HEK293 (cell line): Measurements from ENCODE around the gene FAM240A.

Source experiments
- CTCF ChIA-PET: fragments of 350-600 bp; formaldehyde crosslinking; extraction: SDS; loops from one replicate; lab custom pipeline; 2021; ENCODE audit warnings: antibody characterized with exemption; lab: Yijun Ruan, JAX
- POLR2A ChIA-PET: fragments of 300-600 bp; formaldehyde crosslinking; extraction: SDS; loops from one replicate; lab custom pipeline; 2020; ENCODE audit warnings: antibody characterized with exemption, inconsistent platforms; lab: Yijun Ruan, JAX
- H3K27ac ChIP-seq: fragments of 200-500 bp; sonication (Bioruptor generic); 2 replicates; pipeline ENCODE4 v1.5.1; 2014; ENCODE audit warnings: low read depth, low read length, control low read depth, inconsistent platforms; ENCODE audit errors: extremely low read depth
- H3K36me3 ChIP-seq, 2 experiments: fragments of 200-500 bp in 1 of 2; sonication (Bioruptor generic) in 1 of 2; 1 replicate in 1 of 2; 2 replicates in 1 of 2; pipeline ENCODE4 v1.5.1; 2014 to 2017; ENCODE audit warnings: inconsistent platforms in 2 of 2, low read length in 2 of 2; ENCODE audit not compliant: control insufficient read depth in 2 of 2, insufficient read depth in 1 of 2
- H3K4me1 ChIP-seq: fragments of 200-500 bp; sonication (Bioruptor generic); 2 replicates; pipeline ENCODE4 v1.5.1; 2014; ENCODE audit warnings: mild to moderate bottlenecking, low read length, inconsistent platforms; ENCODE audit not compliant: control insufficient read depth, insufficient read depth
- H3K4me3 ChIP-seq: 2 replicates; pipeline ENCODE4 v1.5.1; 2011; ENCODE audit warnings: low read depth, mild to moderate bottlenecking, control low read depth, low read length, moderate library complexity
- H3K9me3 ChIP-seq: fragments of 200-500 bp; sonication (Bioruptor generic); 2 replicates; pipeline ENCODE4 v1.5.1; 2014; ENCODE audit warnings: low read depth, low read length, inconsistent platforms; ENCODE audit not compliant: control insufficient read depth, insufficient read depth
- GLI2 ChIP-seq: fragments of 450-650 bp; formaldehyde crosslinking; IDR thresholded peaks from 2 replicates; pipeline ENCODE4; 2017; ENCODE audit warnings: missing biosample characterization, missing genetic modification characterization, low read depth, borderline replicate concordance
- KLF10 ChIP-seq: fragments of 450-650 bp; IDR thresholded peaks from 2 replicates; pipeline ENCODE4 v1.5.1; 2018; ENCODE audit warnings: missing biosample characterization, mild to moderate bottlenecking, missing genetic modification characterization
- KLF7 ChIP-seq: fragments of 450-650 bp; formaldehyde crosslinking; IDR thresholded peaks from 2 replicates; pipeline ENCODE4 v1.5.1; 2016; ENCODE audit warnings: missing biosample characterization, missing genetic modification characterization, borderline replicate concordance
- SP2 ChIP-seq: fragments of 450-650 bp; formaldehyde crosslinking; IDR thresholded peaks from 2 replicates; pipeline ENCODE4 v1.5.1; 2016; ENCODE audit warnings: missing biosample characterization, missing genetic modification characterization
- ZBTB48 ChIP-seq: fragments of 450-650 bp; formaldehyde crosslinking; IDR thresholded peaks from 2 replicates; pipeline ENCODE4 v1.5.1; 2016; ENCODE audit warnings: missing biosample characterization, missing genetic modification characterization
- ZFHX2 ChIP-seq: fragments of 450-650 bp; formaldehyde crosslinking; conservative IDR thresholded peaks from 2 replicates; pipeline ENCODE4 v1.5.1; 2016; ENCODE audit warnings: missing biosample characterization, missing genetic modification characterization
- ZNF350 ChIP-seq: fragments of 450-650 bp; formaldehyde crosslinking; IDR thresholded peaks from 2 replicates; pipeline ENCODE4 v1.5.0; 2017; ENCODE audit warnings: missing biosample characterization, mild to moderate bottlenecking, missing genetic modification characterization
- ZNF394 ChIP-seq: fragments of 450-650 bp; formaldehyde crosslinking; IDR thresholded peaks from 2 replicates; pipeline ENCODE4 v1.5.1; 2016; ENCODE audit warnings: missing biosample characterization, missing genetic modification characterization, mild to moderate bottlenecking, moderate library complexity, borderline replicate concordance
- ZNF449 ChIP-seq: fragments of 450-650 bp; formaldehyde crosslinking; IDR thresholded peaks from 2 replicates; pipeline ENCODE4 v1.5.1; 2017; ENCODE audit warnings: missing biosample characterization, mild to moderate bottlenecking, missing genetic modification characterization, moderate library complexity
- ZNF555 ChIP-seq: fragments of 450-650 bp; formaldehyde crosslinking; conservative IDR thresholded peaks from 2 replicates; pipeline ENCODE4 v1.5.1; 2017; ENCODE audit warnings: missing biosample characterization, mild to moderate bottlenecking, missing genetic modification characterization, inconsistent platforms
- ZNF571 ChIP-seq: fragments of 450-650 bp; formaldehyde crosslinking; IDR thresholded peaks from 2 replicates; pipeline ENCODE4 v1.5.0; 2017; ENCODE audit warnings: missing biosample characterization, missing genetic modification characterization
- ZNF692 ChIP-seq: fragments of 450-650 bp; formaldehyde crosslinking; IDR thresholded peaks from 2 replicates; pipeline ENCODE4 v1.5.1; 2016; ENCODE audit warnings: missing biosample characterization, missing genetic modification characterization
- ZNF701 ChIP-seq: fragments of 450-650 bp; formaldehyde crosslinking; IDR thresholded peaks from 2 replicates; pipeline ENCODE4 v1.5.1; 2016; ENCODE audit warnings: missing biosample characterization, missing genetic modification characterization
- ZSCAN30 ChIP-seq: fragments of 450-650 bp; IDR thresholded peaks from 2 replicates; pipeline ENCODE4 v1.5.1; 2018; ENCODE audit warnings: missing biosample characterization, mild to moderate bottlenecking, missing genetic modification characterization, moderate library complexity
- TF ChIP-seq, protein P1 (sequence below): fragments of 450-650 bp; formaldehyde crosslinking; IDR thresholded peaks from 2 replicates; pipeline ENCODE4 v1.5.1; 2016; ENCODE audit warnings: missing biosample characterization, missing genetic modification characterization
- TF ChIP-seq, protein P2 (sequence below): fragments of 450-650 bp; formaldehyde crosslinking; IDR thresholded peaks from 2 replicates; pipeline ENCODE4 v1.5.1; 2016; ENCODE audit warnings: missing biosample characterization, missing genetic modification characterization
- TF ChIP-seq, protein P3 (sequence below): fragments of 450-650 bp; formaldehyde crosslinking; IDR thresholded peaks from 2 replicates; pipeline ENCODE4 v1.5.1; 2016; ENCODE audit warnings: missing biosample characterization, missing genetic modification characterization
- TF ChIP-seq, protein P4 (sequence below): fragments of 450-650 bp; IDR thresholded peaks from 2 replicates; pipeline ENCODE4 v1.5.1; 2018; ENCODE audit warnings: missing biosample characterization, missing genetic modification characterization

The FAM240A gene

DNA sequence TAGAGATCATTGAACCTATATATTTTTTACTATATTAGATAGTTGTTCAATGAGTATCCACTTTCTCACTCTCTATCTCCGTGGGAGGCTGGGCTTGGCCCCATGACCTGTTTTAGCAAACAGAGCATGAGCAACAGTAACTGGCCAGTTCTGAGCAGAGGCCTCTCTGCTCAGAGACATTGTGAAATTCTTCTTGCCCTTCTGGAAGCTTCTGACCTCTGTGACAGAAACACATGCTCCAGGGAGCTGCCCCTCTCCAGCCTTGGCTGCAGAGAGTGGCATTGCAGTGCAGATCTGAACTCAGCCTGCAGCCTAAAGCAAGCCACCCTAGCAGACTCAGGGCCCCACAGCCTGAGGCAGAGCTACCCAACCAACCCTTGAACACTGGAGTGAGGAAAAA, 20.5 kb downstream of the FAM240A start:
- Histone ChIP-seq H3K4me1 (no peaks in the 10 kb centered on the region), H3K4me3 (no peak overlapping the region), H3K9me3 (no peaks in the 10 kb centered on the region), H3K36me3 (no peaks in the 10 kb centered on the region), H3K27ac (no peak overlapping the region)
- POLR2A ChIA-PET: no interaction called here
- no peak for TF ChIP-seq ZFHX2
- CTCF ChIA-PET: interaction anchor here (5.0 kb wide), 1 partner anchor 144 kb away, joined by 29 read pairs; no protein-coding TSS in a partner anchor

DNA sequence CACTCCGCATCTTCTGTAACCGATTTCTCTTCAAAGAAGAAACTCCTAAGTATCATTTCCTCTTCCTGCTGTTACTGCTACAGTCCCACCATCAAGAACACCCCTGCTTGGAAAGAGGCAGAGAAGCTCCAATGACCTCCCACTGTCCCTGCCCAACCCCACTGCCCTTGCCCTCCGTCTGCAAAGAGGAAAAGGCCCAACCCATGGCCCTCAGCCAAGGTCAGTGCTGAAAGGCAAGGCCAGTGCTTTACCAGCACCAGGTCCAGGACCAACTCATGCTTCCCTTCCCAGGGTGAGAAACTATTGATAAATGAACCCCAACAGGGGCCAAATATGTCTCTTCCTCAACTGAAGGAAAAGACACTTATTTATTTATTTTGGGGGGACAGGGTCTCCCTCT, 22.5 kb downstream of the FAM240A start:
- H3K4me1 ChIP-seq: no peaks in the 10 kb centered on the region
- CTCF ChIA-PET: interaction anchor here (0.6 kb wide), 1 partner anchor 48 kb away, joined by 4 read pairs; no protein-coding TSS in a partner anchor
- no peaks in the 10 kb centered on the region for H3K36me3 ChIP-seq
- H3K9me3 ChIP-seq: no peaks in the 10 kb centered on the region
- no peak overlapping the region for H3K4me3 ChIP-seq
- no peak overlapping the region for H3K27ac ChIP-seq
- TF ChIP-seq, protein P1, sequence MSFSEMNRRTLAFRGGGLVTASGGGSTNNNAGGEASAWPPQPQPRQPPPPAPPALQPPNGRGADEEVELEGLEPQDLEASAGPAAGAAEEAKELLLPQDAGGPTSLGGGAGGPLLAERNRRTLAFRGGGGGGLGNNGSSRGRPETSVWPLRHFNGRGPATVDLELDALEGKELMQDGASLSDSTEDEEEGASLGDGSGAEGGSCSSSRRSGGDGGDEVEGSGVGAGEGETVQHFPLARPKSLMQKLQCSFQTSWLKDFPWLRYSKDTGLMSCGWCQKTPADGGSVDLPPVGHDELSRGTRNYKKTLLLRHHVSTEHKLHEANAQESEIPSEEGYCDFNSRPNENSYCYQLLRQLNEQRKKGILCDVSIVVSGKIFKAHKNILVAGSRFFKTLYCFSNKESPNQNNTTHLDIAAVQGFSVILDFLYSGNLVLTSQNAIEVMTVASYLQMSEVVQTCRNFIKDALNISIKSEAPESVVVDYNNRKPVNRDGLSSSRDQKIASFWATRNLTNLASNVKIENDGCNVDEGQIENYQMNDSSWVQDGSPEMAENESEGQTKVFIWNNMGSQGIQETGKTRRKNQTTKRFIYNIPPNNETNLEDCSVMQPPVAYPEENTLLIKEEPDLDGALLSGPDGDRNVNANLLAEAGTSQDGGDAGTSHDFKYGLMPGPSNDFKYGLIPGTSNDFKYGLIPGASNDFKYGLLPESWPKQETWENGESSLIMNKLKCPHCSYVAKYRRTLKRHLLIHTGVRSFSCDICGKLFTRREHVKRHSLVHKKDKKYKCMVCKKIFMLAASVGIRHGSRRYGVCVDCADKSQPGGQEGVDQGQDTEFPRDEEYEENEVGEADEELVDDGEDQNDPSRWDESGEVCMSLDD (tag by site-specific recombination): no peak
- TF ChIP-seq GLI2 (tag by site-specific recombination): no peak
- no peak for TF ChIP-seq KLF10
- TF ChIP-seq ZNF701 (tag by site-specific recombination): no peak
- no peak for TF ChIP-seq ZNF692
- no peak for TF ChIP-seq ZNF394 (tag by site-specific recombination)
- no peak for TF ChIP-seq SP2 (tag by site-specific recombination)
- TF ChIP-seq ZNF571 (tag by site-specific recombination): no peak
- TF ChIP-seq, protein P2, sequence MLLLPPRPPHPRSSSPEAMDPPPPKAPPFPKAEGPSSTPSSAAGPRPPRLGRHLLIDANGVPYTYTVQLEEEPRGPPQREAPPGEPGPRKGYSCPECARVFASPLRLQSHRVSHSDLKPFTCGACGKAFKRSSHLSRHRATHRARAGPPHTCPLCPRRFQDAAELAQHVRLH (tag by site-specific recombination): no peak
- TF ChIP-seq ZSCAN30 (tag by site-specific recombination): no peak
- TF ChIP-seq KLF7 (tag by site-specific recombination): no peak
- TF ChIP-seq ZNF350 (tag by site-specific recombination): no peak
- no peak for TF ChIP-seq ZNF449 (tag by site-specific recombination)
- no peak for TF ChIP-seq ZBTB48 (tag by site-specific recombination)
- TF ChIP-seq ZNF555 (tag by site-specific recombination): no peak
- TF ChIP-seq, protein P3, sequence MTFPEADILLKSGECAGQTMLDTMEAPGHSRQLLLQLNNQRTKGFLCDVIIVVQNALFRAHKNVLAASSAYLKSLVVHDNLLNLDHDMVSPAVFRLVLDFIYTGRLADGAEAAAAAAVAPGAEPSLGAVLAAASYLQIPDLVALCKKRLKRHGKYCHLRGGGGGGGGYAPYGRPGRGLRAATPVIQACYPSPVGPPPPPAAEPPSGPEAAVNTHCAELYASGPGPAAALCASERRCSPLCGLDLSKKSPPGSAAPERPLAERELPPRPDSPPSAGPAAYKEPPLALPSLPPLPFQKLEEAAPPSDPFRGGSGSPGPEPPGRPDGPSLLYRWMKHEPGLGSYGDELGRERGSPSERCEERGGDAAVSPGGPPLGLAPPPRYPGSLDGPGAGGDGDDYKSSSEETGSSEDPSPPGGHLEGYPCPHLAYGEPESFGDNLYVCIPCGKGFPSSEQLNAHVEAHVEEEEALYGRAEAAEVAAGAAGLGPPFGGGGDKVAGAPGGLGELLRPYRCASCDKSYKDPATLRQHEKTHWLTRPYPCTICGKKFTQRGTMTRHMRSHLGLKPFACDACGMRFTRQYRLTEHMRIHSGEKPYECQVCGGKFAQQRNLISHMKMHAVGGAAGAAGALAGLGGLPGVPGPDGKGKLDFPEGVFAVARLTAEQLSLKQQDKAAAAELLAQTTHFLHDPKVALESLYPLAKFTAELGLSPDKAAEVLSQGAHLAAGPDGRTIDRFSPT (tag by site-specific recombination): no peak
- TF ChIP-seq, protein P4, sequence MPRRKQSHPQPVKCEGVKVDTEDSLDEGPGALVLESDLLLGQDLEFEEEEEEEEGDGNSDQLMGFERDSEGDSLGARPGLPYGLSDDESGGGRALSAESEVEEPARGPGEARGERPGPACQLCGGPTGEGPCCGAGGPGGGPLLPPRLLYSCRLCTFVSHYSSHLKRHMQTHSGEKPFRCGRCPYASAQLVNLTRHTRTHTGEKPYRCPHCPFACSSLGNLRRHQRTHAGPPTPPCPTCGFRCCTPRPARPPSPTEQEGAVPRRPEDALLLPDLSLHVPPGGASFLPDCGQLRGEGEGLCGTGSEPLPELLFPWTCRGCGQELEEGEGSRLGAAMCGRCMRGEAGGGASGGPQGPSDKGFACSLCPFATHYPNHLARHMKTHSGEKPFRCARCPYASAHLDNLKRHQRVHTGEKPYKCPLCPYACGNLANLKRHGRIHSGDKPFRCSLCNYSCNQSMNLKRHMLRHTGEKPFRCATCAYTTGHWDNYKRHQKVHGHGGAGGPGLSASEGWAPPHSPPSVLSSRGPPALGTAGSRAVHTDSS (tag by site-specific recombination): no peak
- POLR2A ChIA-PET: no interaction called here
